Measurements from ENCODE around the gene PRKCA. TPM values are rescaled to one million over a fixed set of nuclear protein-coding genes. Genes with fewer than 3 reads are reported as not detected.

PRKCA gene
- total RNA-seq, 4 donors from 2014 or later, result 9.6 to 15.5 (median 11.1) TPM

DNA sequence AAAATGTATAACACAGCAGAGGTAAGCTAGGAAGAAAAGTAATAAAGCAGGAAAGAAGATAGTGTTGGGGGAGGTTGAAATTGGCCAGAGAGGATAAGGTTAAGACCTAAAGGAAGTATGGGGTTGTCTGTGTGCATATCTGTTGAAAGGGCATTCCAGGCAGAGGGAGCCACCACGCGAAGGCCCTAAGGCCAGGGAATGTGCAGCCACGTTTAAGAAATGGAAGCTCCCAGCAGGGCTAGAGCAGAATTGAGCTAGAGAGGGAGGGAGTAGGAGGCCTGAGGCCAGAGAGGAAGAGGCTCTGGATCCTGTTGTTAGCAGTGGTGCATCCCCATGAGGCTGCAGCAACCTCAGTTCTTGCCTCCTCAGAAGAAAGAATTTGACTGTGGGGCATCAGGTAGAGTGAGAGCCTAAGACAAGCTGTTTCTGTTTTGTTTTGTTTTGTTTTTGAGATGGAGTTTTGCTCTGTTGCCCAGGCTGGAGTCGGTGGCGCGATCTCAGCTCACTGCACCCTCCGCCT is 473.5 kb downstream of the PRKCA start:
- intact Hi-C loops (cut with DNase I; ENCODE audit: low total_unique reads), result no loop called here
- no peak overlapping the region for H3K4me3 ChIP-seq (ENCODE audit: low read depth, poor library complexity, severe bottlenecking)
- TF ChIP-seq, protein P1, sequence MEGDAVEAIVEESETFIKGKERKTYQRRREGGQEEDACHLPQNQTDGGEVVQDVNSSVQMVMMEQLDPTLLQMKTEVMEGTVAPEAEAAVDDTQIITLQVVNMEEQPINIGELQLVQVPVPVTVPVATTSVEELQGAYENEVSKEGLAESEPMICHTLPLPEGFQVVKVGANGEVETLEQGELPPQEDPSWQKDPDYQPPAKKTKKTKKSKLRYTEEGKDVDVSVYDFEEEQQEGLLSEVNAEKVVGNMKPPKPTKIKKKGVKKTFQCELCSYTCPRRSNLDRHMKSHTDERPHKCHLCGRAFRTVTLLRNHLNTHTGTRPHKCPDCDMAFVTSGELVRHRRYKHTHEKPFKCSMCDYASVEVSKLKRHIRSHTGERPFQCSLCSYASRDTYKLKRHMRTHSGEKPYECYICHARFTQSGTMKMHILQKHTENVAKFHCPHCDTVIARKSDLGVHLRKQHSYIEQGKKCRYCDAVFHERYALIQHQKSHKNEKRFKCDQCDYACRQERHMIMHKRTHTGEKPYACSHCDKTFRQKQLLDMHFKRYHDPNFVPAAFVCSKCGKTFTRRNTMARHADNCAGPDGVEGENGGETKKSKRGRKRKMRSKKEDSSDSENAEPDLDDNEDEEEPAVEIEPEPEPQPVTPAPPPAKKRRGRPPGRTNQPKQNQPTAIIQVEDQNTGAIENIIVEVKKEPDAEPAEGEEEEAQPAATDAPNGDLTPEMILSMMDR (IDR thresholded peaks at IDR 0.05), result no peak
- no peak for TF ChIP-seq POLR2A (IDR thresholded peaks at IDR 0.05)
- WGBS, 2 donors, result 76 to 83% methylated on average over 7 of the region's 7 CpGs
- no peak for DNase-seq (ENCODE audit: low spot score in 2 of 2)

DNA sequence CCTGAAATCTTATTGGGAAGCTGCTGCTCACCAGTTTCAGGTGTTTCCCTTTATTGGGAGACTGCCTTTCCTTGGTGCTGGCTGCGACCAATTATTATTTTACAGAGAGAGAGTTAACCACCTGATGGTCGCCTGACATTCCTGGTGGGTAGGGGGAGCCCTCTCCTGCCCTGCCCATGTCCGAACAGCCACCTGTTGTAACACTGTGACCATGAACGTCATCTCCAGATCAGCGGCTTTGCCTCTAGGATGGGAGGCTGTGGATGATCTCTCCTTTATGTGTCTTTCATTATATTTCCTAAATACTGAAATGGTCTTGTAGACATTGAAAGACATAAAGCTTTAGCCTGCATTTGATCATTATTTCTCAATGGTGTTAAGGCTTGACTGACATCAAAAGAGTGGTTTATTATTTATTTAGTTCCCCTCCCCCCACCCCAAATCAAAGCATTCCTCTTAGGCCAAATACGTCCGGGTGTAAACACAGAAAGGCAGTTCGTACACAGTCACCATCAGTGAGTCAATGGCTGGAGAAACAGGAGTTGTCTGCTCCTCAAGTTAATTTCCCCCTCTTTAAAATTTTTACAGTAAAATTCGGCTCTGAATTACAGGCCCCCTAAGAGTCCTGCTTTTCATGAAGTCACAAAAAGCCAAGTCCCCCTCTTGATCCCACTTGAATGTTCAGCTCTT is 474.7 kb downstream of the PRKCA start:
- intact Hi-C loops (cut with DNase I; ENCODE audit: low total_unique reads), result no loop called here
- 78 to 83% methylated on average over 9 of the region's 9 CpGs for WGBS, 2 donors

DNA sequence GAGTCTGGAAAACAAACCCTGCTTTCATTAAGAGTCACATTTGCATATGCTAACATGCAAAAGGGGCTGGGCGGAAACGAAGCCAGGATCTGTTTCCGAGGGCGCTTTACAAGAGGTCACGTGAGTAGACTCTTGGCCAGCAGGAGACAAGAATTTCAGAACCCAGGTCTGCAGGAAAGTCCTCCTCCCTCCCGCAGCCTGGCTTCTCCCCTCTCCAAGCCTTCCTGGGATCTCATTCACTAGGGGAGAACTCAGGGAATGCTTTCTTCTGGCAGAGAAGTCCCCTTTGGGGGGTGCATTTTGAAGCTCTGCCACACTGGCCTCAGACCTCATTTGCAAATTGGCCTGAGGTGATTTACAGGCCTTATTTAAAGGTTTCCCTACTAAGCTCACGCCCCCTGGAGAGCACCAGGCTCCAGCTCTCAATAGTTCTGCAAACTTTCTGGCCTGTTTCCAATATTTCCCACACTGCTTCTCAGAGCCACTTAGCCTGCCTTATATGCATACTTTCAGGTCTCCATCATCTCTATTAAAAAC is 475.3 kb downstream of the PRKCA start:
- 65 to 71% methylated on average over 7 of the region's 7 CpGs for WGBS, 2 donors
- no peak for DNase-seq (ENCODE audit: low spot score in 2 of 2)
- TF ChIP-seq, protein P1 (IDR thresholded peaks at IDR 0.05), result no peak
- TF ChIP-seq POLR2A (IDR thresholded peaks at IDR 0.05), result no peak
- intact Hi-C loops (cut with DNase I; ENCODE audit: low total_unique reads), result no loop called here
- H3K4me3 ChIP-seq (ENCODE audit: low read depth, poor library complexity, severe bottlenecking), result no peak overlapping the region

More for the DNA sequence above, 474.7 kb downstream of the PRKCA start:
- TF ChIP-seq, protein P1 (IDR thresholded peaks at IDR 0.05), result no peak
- DNase-seq (ENCODE audit: low spot score in 2 of 2), result no peak
- no peak overlapping the region for H3K4me3 ChIP-seq (ENCODE audit: low read depth, poor library complexity, severe bottlenecking)

DNA sequence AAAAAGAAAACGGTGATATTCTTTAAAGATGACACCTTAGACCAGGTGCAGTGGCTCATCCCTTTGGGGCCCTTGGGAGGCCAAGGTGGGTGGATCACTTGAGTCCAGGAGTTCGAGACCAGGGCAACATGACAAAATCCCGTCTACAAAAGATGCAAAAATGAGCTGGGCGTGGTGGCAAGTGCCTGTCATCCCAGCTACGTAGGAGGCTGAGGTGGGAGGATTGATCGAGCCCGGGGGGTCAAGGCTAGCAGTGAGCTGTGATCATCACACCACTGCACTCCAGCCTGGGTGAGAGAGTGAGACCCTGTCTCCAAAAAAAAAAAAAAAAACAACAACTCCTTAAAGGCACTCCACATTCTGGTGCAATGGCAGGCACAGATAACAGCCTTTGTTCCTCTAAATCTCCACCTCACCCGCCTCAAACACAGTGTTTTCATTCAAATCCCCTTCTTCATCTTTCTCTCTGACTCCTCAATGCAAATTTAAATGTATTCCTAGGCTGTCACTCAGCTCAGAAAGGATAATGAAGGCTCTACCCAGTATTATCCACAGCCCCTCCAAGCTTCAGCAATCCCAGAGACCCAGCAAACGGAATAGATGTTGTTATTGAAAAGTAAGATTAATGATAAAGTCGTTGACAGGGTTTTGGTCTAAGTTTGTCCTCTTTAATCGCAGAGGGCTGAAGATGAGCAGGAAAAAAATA is 476.3 kb downstream of the PRKCA start:
- TF ChIP-seq POLR2A (IDR thresholded peaks at IDR 0.05), result no peak
- TF ChIP-seq, protein P1 (IDR thresholded peaks at IDR 0.05), result no peak
- intact Hi-C loops (cut with DNase I; ENCODE audit: low total_unique reads), result no loop called here
- no peak for DNase-seq (ENCODE audit: low spot score in 2 of 2)

DNA sequence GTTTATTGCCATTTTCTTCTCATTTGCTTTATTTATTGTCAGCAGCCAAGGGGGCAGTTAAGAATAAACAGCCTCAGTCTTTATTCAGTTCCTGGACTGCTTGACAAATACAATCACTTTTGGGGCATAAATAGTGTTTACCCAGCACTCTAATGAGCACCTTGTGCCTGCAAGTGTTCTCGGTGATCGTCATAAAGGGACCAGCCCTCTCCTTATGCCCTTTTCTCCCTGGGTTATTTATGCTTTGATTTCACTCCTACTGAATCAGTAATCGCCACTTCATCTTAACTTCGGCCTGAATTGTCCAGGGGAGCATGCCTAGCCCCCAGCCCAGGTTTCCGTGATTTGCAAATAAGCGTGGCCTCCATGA is 476.8 kb downstream of the PRKCA start:
- TF ChIP-seq, protein P1 (IDR thresholded peaks at IDR 0.05), result no peak
- no peak for TF ChIP-seq POLR2A (IDR thresholded peaks at IDR 0.05)
- DNase-seq (ENCODE audit: low spot score in 2 of 2), result no peak
- 90 to 93% methylated on average over 6 of the region's 6 CpGs for WGBS, 2 donors
- intact Hi-C loops (cut with DNase I; ENCODE audit: low total_unique reads), result no loop called here
- H3K4me3 ChIP-seq (ENCODE audit: low read depth, poor library complexity, severe bottlenecking), result no peak overlapping the region

More for the DNA sequence above, 476.3 kb downstream of the PRKCA start:
- no peak overlapping the region for H3K4me3 ChIP-seq (ENCODE audit: low read depth, poor library complexity, severe bottlenecking)
- WGBS, 2 donors, result 87 to 90% methylated on average over 11 of the region's 11 CpGs
